ENCODE results near the gene SHC3.
A peak's percentile ranks its signal among the peaks of the same experiment; 100 is the strongest.

Gene SHC3

DNA sequence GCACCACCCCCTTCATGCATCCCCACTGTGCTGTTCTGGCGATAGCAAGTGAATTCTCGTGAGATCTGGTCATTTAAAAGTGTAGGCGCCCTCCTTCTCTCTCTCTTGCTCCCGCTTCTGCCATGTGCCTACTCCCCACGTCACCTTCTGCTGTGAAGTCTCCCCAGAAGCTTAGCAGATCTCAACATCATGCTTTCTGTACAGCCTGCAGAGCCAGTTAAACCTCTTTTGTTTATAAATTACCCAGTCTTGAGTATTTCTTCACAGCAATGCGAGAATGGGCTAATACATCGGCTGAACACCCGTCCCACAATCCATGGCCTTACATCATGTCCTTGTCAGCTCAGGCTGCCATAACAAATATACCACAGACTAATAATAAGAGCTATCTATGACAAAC is 17.4 kb downstream of the SHC3 start:
- DNase-seq (ENCODE audit: extremely low read depth in 1 of 2, low read depth in 1 of 2) = no peak

DNA sequence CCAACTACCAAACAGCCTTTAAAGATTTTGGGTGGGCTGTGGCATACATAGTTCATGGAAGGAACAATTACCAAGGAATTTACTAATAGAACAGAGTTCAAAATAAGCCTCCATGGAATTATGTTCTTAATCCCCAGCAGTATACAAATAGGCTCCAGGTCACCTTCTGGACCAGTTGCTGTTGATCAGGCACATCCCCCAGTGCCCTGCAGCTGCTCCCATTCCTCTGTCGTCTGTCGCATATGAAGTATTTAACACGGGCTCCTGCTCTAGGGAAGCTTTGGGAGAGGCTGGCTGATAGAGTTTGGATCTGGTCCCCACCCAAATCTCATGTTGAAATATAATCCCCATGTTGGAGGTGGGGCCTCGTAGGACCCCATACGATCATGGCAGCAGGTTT is 17.8 kb downstream of the SHC3 start:
- no peak for DNase-seq (ENCODE audit: extremely low read depth in 1 of 2, low read depth in 1 of 2)

DNA sequence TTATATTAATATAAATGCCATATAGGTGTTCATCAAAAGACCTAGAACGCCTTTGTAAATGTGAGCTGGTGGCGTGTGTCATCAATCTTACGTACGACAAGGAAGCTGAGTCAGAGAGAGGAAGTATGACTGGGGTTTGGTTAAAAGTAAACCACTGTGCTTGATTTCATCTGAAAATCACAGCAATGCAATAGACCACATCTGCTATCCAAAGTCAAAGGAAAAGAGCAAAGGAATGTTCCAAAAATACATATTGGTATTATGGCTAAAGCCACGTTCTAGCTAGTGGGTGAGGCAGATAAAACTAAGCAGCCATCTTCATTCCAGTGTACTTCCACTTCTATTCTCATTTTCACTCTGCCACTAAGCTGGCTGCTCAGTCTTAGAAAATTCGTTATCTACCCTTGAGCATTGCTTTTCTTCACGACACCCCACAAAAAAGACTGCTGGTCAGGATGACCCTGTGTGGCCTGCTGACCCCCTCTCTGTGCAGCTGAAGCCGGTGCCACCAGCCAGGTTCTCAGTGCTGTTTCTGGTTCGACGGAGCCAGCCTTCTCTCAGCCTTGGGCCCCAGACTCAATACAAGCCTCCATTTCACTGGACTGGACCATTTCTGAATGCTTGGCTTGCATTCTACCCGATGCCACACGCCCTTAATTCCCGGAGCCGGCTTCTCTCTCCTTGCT is 23.8 kb downstream of the SHC3 start:
- DNase-seq (ENCODE audit: extremely low read depth in 1 of 2, low read depth in 1 of 2) = peak in 1 of 2 donors; percentile 26

DNA sequence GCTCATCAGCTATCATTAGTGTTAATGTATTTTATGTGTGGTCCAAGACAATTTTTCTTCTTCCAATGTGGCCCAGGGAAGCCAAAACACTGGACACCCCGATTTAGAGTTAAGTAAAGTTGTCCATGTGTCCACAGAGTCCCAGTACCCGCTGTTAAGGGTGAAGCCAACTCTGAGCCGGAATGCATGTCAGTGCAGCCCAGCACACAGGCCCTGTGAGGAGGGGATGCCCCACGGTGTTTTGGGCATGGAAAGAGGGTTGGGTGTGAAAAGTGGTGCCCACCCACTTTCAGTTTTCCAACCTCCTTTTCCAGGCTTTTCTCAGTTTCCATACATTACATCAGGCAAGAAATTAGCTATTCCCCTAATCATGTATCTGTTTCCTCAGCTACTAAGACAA is 24.4 kb downstream of the SHC3 start:
- no peak for DNase-seq (ENCODE audit: extremely low read depth in 1 of 2, low read depth in 1 of 2)

DNA sequence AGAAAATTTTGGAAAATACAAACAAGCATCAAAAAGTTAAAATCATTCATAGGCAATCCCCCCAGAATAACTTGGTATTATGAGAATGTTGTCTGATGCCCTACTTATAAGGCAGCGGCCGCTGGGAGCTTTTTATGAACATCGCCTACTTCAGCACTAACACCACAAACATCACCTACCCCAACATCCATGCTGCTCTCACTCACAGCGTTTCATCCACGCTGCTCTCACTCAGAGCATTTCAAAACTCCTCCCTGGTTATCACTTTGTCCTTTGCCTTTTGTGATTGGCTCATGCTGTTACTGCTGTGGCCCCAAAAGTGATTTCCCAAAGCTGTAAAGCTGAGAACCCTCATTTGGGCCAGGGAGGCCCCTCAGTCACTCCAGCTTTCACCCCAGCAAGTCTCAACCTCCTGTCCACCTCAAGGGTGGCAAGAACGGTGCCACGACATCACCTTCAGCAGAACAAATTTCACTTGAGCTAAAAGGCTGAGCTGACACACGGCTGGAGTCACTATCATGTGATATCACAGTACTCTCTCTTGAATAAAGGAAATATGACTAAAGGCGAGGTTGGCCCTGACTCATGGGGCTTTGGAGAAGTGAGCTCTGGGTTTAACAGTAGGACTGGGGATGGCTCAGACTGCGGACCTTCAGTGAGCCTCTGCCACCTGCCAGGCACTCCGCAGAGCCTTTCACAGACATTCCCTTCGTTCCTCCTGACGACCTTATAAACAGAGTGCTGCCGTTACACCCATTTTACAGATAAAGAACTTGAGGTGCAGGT is 25.2 kb downstream of the SHC3 start:
- peak in 1 of 2 donors; percentile 42 for DNase-seq (ENCODE audit: extremely low read depth in 1 of 2, low read depth in 1 of 2)

DNA sequence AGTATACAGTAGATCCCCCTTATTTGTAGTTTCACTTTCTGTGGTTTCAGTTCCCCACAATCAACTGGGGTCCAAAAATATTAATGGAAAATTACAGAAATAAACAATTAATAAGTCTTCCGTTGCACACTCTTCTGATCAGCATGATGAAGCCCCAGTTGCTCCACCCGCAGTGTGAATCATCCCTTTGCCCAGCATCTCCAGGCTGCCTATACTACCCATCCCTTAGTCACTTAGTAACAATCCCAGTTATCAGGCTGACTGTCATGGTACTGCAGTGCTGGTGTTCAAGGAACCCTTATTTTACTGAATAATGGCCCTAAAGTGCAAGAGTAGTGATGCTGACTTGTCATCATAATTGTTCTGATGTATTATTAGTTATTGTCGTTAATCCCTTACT is 28.9 kb downstream of the SHC3 start:
- DNase-seq (ENCODE audit: extremely low read depth in 1 of 2, low read depth in 1 of 2) = no peak

DNA sequence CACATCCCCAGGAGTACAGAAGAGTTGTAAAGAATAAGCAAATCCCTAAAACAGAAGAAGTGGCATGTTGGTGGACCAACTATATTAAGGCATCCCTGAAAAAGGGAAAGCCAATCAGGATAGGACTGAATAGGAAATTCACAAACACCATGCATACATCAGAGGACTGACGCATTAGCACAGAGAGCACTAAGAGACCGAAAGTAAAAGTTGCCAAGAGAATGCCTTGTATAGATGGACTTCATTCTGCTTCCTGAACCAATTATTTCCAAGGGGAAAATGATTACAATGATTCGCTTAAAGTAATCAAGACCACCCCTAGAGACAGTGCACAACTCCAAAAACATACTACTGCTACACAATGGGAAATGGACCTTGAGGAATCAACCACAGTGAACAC is 33.5 kb downstream of the SHC3 start:
- no peak for DNase-seq (ENCODE audit: extremely low read depth in 1 of 2, low read depth in 1 of 2)

DNA sequence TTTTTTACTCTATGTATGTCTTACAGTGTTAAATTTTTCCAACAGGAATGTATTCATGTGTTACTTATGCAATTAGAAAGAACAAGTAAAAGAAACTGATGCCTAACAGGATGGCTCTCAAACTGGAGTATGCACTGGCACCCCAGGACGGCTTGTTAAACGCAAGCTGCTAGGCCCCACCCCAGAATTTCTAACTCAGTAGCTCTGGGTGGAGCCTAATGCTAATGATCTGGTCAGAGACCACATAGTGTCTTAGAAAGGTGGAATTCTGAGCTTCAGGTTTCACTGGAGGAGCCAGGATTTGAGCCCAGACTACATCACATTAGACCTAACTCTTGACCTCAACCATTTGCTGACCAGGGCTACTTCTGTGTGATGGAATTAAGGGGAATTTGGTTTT is 34.4 kb downstream of the SHC3 start:
- DNase-seq (ENCODE audit: extremely low read depth in 1 of 2, low read depth in 1 of 2) = no peak

DNA sequence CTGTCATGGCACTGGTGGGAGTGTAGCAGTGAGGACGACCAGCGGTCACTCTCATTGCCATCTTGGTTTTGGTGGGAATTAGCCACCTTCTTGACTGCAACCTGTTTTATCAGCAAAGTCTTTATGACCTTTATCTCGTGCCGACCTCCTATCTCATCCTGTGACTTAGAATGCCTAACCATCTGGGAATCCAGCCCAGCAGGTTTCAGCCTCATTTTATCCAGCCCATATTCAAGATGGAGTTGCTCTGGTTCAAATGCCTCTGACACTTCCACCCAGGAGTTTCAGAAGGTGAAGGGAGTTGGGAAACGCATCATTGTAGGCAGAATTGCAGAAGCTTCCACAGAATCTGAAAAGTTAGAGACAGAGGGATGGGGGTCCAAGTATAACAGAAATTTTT is 35.4 kb downstream of the SHC3 start:
- no peak for DNase-seq (ENCODE audit: extremely low read depth in 1 of 2, low read depth in 1 of 2)

DNA sequence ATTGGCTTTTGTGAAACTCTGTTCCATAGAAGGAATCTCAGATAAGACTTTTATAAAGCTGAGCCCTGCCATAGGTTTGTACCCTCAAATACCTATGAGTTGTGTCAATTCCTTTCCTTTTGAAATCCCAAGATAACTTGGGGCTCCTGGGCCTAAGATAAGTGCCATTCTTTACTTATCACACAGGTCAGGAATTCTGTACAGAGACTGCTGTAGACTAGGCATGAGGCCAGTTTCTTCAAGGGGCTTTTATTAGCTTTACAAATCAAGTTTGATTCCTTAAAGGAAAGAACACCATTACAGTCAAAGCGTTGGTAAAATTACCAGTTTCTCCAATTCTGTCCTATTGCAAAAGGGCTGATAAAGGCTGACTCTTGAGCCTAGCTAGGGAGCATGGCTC is 39.2 kb downstream of the SHC3 start:
- no peak for DNase-seq (ENCODE audit: extremely low read depth in 1 of 2, low read depth in 1 of 2)

DNA sequence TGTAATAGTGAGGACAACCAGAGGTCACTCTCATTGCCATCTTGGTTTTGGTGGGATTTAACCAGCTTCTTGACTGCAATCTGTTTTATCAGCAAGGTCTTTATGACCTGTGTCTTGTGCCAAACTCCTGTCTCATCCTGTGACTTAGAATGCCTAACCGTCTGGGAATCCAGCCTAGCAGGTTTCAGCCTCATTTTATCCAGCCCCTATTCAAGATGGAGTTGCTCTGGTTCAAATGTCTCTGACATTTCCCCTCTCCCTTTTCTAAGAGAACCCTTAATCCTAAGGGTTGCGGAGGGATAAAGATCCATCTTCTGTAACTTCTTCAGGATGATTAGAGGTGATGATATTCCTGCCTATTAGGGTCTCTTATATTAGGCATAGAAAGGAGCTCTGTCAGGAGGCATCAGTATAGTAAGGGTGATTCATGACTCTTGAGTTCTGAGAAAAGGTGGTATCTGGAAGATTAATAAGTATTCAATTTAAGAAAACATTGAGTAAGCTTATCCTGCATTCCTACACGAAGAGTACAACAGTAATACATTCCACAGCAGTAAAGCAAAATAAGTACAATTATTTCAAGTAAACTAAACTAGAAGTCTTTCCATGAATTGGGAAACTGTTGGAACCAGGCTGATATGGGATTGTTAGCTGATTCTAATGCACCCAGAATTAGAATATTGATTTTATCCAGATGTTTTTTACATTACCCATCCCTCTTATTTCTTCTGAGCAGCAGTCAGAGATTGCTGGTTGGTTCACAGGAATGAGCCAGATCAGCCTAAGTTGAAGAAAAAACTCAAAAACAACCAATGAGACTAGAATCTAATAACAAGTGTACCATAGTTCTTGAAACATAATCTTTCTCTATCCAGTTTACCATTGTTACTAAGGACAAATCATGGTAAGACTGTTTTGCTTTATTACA is 39.9 kb downstream of the SHC3 start:
- no peak for DNase-seq (ENCODE audit: extremely low read depth in 1 of 2, low read depth in 1 of 2)

DNA sequence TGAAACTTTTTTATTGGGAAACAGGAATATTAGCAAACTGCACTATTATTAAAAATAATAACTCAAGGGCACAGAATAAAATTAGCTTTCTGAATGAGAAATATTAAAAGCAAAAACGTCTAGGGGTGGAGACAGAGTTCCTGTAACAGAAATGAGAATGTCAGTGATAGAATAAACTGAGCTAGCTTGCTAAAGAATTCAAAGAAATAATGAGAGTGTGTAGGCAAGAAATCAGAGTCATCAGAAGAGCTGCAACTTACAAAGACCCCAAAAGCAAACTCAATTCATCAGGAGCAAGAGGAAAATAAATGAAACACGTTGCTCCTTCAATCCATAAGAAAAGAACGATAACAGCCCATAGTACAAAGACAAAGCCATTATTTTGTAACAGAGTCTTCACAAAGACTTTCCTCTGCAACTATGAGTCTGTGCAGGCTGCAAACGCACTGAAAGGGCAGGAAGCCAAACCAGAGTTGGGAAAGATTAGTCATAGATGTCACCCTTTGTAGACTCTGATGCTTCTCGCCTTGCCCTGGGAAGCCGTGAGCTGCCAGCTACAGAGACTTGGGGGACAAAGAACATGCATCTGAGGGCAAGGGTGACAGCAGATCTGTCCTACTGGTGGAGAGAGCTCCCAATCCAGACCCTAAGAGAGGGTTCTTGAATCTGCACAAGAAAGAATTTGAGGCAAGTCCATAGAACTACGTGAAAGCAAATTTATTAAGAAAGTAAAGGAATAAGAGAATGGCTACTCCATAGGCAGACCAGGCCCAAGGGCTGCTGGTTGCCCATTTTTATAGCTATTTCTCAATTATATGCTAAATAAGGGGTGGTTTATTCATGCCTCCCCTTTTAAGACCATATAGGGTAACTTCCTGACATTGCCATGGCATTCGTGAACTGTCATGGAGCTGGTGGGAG is 40.8 kb downstream of the SHC3 start:
- no peak for DNase-seq (ENCODE audit: extremely low read depth in 1 of 2, low read depth in 1 of 2)

DNA sequence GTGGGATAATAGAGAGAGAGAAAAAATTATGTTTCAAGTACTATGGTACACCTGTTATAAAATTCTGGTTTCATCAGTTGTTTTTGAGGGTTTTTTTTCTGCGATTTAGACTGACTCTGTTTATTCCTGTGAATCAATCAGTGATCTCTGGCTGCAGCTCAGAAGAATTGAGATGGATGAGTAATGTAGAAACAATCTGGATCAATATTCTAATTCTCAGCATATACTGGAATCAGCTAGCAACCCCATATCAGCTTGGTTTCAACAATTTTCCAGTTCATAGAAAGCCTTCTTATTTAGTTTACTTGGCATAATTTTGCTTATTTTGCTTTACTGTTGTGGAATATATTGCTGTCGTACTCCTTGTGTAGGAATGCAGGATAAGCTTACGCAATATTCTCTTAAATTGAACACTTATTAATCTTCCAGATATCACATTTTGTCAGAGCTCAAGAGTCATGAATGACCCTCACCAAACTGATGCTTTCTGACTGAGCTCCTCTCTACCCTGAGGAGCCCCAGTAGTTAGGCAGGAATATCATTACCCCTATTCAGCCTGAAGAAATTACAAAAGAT is 42.9 kb downstream of the SHC3 start:
- DNase-seq (ENCODE audit: extremely low read depth in 1 of 2, low read depth in 1 of 2) = no peak

DNA sequence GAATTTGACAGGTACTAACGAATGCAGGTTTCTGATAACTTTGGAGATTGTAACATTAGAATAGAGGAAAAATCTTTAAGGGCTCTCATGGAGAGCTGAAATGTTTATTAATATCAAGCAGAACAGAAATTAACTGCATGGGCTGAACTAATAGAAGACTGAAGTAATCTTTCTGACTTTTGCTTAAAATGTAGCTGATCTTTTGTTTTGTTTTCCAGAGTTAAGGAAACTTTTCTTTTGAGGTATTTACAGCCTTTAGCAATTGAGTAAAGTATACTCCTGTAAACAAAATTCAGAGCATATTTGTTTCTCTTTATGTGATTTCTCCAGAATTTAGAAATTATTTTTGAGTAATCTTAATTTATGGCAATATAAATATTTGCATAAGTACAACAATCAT is 43.9 kb downstream of the SHC3 start:
- DNase-seq (ENCODE audit: extremely low read depth in 1 of 2, low read depth in 1 of 2) = no peak

DNA sequence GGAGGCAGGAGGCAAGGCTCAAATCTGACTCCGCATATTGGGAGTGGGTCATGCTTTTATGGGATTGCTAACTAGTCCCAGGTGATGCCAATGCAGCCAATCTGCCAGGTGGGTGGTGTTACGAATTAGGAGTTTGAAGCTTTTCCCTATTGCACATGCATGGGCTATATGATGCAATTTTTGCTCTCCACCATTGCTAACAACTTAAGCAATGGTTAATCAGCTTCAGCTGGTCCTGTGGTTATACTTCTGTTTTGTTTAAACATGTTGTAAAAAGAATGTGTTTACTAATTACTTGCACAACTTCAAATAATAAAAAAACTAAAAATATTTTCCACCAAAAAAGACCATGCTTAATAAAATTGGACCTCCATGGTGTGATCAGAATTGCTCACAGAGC is 55.7 kb downstream of the SHC3 start:
- DNase-seq (ENCODE audit: extremely low read depth in 1 of 2, low read depth in 1 of 2) = no peak

DNA sequence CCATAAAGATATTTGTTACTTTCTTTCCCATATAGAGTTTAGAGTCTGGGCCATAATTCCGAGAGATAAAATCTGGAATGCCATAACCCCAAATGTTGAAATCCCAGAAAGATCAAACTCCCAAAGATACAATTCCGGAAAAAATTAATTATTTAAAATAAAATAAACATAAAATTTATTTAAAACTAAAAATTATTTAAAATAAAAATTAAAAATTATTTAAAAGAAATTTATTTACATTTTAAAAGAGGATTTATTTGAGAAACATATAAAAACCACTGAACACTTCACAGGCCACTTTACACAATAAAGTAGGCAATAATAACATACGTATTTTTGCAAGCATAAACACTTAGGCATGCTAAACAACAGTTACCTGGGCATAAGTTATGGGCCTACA is 57.9 kb downstream of the SHC3 start:
- no peak for DNase-seq (ENCODE audit: extremely low read depth in 1 of 2, low read depth in 1 of 2)

DNA sequence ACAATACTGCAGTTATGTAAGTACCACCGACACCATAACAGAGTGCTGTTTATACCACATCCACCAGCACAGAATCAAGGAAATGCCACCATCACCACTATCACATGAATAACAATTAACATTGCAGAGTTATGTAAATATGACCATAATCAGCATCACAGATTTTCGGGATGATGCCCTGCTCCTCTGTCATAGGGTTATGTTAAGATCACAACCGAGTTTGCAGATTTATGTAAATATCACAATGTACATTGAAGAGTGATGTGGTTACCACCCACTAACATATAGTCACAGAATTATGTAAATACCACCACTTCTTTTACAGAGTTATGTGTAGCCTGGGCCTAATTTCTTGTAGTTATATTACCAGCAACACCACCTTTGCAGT is 61.8 kb downstream of the SHC3 start:
- DNase-seq (ENCODE audit: extremely low read depth in 1 of 2, low read depth in 1 of 2) = no peak

DNA sequence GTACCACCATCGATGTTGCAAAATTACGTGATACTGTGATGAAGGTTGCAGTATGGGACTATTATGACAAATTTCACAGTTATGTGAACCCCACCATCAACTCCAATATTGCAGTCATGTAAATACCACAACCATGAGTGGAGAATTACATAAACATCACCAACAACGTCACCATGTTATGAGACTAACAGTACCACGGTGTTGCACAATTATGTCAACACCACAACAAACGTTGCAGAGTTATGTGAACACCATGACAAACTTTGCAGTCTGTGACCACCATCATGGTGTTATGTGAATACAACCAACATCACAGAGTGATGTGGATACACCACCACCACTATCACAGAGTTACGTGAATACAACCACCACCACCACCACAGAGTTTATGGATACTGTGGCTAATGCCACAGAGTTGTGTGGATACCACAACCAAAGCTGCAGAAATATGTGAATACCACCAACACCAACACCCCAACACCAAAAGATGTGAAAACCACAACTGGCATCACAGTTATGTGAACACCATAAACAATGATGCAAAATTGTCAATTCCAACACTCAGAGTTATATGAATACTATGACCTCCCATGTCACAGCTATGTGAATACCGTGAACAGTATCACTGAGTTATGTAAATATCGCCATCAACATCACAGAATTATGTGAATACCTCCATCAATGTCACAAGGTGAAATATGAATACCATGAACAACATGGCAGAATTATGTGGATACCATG is 62.4 kb downstream of the SHC3 start:
- no peak for DNase-seq (ENCODE audit: extremely low read depth in 1 of 2, low read depth in 1 of 2)

DNA sequence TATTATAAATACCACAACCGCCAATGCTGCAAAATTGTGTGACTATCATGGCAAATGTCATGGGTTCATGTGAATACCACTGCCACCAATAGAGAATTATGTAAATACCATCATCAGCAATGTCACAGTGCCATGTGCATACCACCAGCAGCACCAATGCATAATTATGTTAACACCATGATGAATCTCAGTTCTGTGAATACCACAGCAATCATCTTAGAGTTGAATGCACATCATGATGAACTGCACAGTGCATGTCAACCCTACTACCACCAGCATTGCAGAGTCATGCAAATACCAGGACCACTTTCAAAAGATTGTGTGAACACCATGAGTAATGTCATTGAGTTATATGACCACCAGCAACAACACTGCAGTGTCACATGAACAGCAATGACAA is 63.2 kb downstream of the SHC3 start:
- DNase-seq (ENCODE audit: extremely low read depth in 1 of 2, low read depth in 1 of 2) = no peak

DNA sequence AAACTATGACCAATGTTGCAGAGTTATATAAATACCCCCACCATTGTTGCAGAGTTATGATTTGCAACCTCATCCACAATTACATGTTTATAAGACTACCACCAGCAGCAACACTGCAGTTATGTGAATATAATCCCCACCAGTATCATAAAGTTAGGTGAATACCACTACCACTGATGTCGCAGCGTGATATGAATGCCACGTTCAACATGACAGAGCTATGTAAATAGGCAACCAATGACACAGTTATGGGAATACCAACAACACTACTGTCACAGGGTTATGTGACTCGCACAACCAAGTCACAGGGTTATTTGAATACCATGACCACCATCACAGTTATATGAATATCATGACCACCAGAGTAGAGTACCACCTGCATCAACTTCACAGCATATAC is 63.9 kb downstream of the SHC3 start:
- DNase-seq (ENCODE audit: extremely low read depth in 1 of 2, low read depth in 1 of 2) = no peak

All from stimulated activated CD8-positive, alpha-beta memory T cell treated with anti-CD3 and anti-CD28 coated beads, Interleukin-7, amount 100 ng/mL, for 48 hours (primary cell).